GM23248 (cell line): ENCODE results near the gene NEUROD1.

Source experiments
- EZH2 ChIP-seq: fragments of 200-600 bp; sonication (generic); IDR thresholded peaks from 2 replicates; pipeline ENCODE4 v1.6.1; 2018; ENCODE audit warnings: antibody characterized with exemption, mild to moderate bottlenecking; ENCODE audit not compliant: insufficient read depth, poor library complexity, severe bottlenecking
- EZH2phosphoT487 ChIP-seq: fragments of 200-600 bp; sonication (generic); IDR thresholded peaks from 2 replicates; pipeline ENCODE4 v1.6.1; 2018; ENCODE audit warnings: antibody characterized with exemption, moderate library complexity, mild to moderate bottlenecking, low read depth; ENCODE audit not compliant: insufficient read depth

- TF ChIP-seq EZH2 (no peak), EZH2phosphoT487 (no peak)
Measured at GRCh38 chr2:181648478-181649155, 31.7 kb downstream of the NEUROD1 start.
